Astrocyte (in vitro differentiated cells and primary cell): ENCODE data around the gene ARHGAP26. TPM values are rescaled to one million over a fixed set of nuclear protein-coding genes. Genes with fewer than 3 reads are reported as not detected.

Experiments used
- DNase-seq: peaks from one replicate; pipeline ENCODE4 v3.0.0-alpha.2; 2010; ENCODE audit warnings: low read depth
- FAIRE-seq: peaks from 2 replicates; lab custom pipeline; 2011; peaks lifted over from hg19 to GRCh38; lab: Jason Lieb, UNC
- H2AFZ ChIP-seq: 2 replicates; pipeline ENCODE4 v1.6.0; 2012; ENCODE audit warnings: low read depth, low read length, inconsistent platforms
- H3K27ac ChIP-seq: 2 replicates; pipeline ENCODE4 v1.5.1; 2011; ENCODE audit warnings: low read depth, low read length, inconsistent platforms
- H3K27me3 ChIP-seq: 2 replicates; pipeline ENCODE4 v1.6.0; 2011; ENCODE audit warnings: low read length, inconsistent platforms; ENCODE audit not compliant: insufficient read depth
- H3K36me3 ChIP-seq: 2 replicates; pipeline ENCODE4 v1.5.1; 2011; ENCODE audit warnings: low read length, inconsistent platforms; ENCODE audit not compliant: insufficient read depth
- H3K4me1 ChIP-seq: 2 replicates; pipeline ENCODE4 v1.5.1; 2011; ENCODE audit warnings: low read length, inconsistent platforms; ENCODE audit not compliant: insufficient read depth
- H3K4me2 ChIP-seq: 2 replicates; pipeline ENCODE4 v1.6.0; 2012; ENCODE audit warnings: low read length, inconsistent platforms
- H3K4me3 ChIP-seq: 2 replicates; pipeline ENCODE4 v1.5.1; 2011; ENCODE audit warnings: low read depth, mild to moderate bottlenecking, low read length, inconsistent platforms; ENCODE audit not compliant: insufficient read depth
- H3K79me2 ChIP-seq: 2 replicates; pipeline ENCODE4 v1.6.0; 2012; ENCODE audit warnings: mild to moderate bottlenecking, low read length, inconsistent platforms; ENCODE audit not compliant: insufficient read depth
- H3K9ac ChIP-seq: 2 replicates; pipeline ENCODE4 v1.6.0; 2012; ENCODE audit warnings: mild to moderate bottlenecking, low read length, inconsistent platforms
- H3K9me3 ChIP-seq: 2 replicates; pipeline ENCODE4 v1.5.1; 2012; ENCODE audit warnings: low read depth, mild to moderate bottlenecking, low read length, inconsistent platforms; ENCODE audit not compliant: insufficient read depth
- H4K20me1 ChIP-seq: 2 replicates; pipeline ENCODE4 v1.6.0; 2012; ENCODE audit warnings: low read length, inconsistent platforms; ENCODE audit not compliant: insufficient read depth
- H3K27ac Mint-ChIP-seq: one replicate; pipeline ENCODE4 v1.8.0; 2021; ENCODE audit warnings: mild to moderate bottlenecking, mixed read lengths; ENCODE audit not compliant: unreplicated experiment
- H3K27me3 Mint-ChIP-seq: one replicate; pipeline ENCODE4 v1.8.0; 2021; ENCODE audit warnings: low read depth, mixed read lengths; ENCODE audit not compliant: unreplicated experiment
- H3K36me3 Mint-ChIP-seq: one replicate; pipeline ENCODE4 v1.8.0; 2021; ENCODE audit warnings: low read depth, mixed read lengths; ENCODE audit not compliant: unreplicated experiment
- H3K4me1 Mint-ChIP-seq: one replicate; pipeline ENCODE4 v1.8.0; 2021; ENCODE audit warnings: low read depth, mixed read lengths; ENCODE audit not compliant: unreplicated experiment
- H3K4me3 Mint-ChIP-seq: one replicate; pipeline ENCODE4 v1.8.0; 2021; ENCODE audit warnings: mild to moderate bottlenecking, moderate library complexity, mixed read lengths; ENCODE audit not compliant: unreplicated experiment
- H3K9me3 Mint-ChIP-seq: one replicate; pipeline ENCODE4 v1.8.0; 2021; ENCODE audit warnings: mild to moderate bottlenecking, mixed read lengths; ENCODE audit not compliant: unreplicated experiment
- EZH2 ChIP-seq: IDR thresholded peaks from 2 replicates; pipeline ENCODE4 v1.6.1; 2012; ENCODE audit warnings: mild to moderate bottlenecking, low read length, inconsistent platforms; ENCODE audit not compliant: insufficient read depth
- total RNA-seq: library from RNA; stranded (reverse); gene quantifications from 2 replicates; pipeline ENCODE4 v1.2.1, GENCODE V29; 2021
- TF ChIP-seq, protein P1 (sequence below): IDR thresholded peaks from 2 replicates; pipeline ENCODE4 v1.5.1; 2011; ENCODE audit warnings: low read depth, mild to moderate bottlenecking, inconsistent platforms, low read length, moderate library complexity; ENCODE audit not compliant: insufficient read depth

Gene ARHGAP26
- total RNA-seq, 1 donor from 2014 or later: 5.6 TPM

DNA sequence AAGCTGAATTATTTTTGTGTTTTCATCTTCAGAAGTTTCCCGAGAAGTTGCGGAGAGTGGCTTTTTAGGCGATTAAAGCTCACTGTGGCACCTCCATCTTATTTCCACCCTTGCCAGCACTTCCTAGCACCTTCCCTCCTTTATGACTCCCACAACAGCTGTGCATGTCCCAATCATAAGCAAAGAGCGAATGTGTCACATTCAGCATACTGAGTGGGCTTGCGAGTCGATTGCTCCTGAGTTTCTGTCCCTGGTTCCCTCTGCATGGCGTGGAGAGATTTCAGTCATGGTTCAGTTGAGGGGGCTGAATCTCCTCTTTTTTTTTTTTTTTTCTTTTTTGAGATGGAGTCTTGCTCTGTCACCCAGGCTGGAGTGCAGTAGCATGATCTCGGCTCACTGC is 144.9 kb downstream of the ARHGAP26 start:
- no peaks in the 10 kb centered on the region for H3K9me3 ChIP-seq
- no peaks in the 10 kb centered on the region for H3K27me3 Mint-ChIP-seq
- H3K4me1 ChIP-seq: no peaks in the 10 kb centered on the region
- no peak overlapping the region for H3K27ac Mint-ChIP-seq
- no peaks in the 10 kb centered on the region for H3K36me3 ChIP-seq
- H3K4me3 Mint-ChIP-seq: no peak overlapping the region
- FAIRE-seq: no peak
- H3K4me1 Mint-ChIP-seq: peaks cover 6% of the 10 kb centered on the region
- H3K27ac ChIP-seq: no peak overlapping the region
- no peaks in the 10 kb centered on the region for H4K20me1 ChIP-seq
- H3K9me3 Mint-ChIP-seq: peaks cover 3% of the 10 kb centered on the region
- H3K9ac ChIP-seq: no peak overlapping the region
- no peak for TF ChIP-seq EZH2
- TF ChIP-seq, protein P1, sequence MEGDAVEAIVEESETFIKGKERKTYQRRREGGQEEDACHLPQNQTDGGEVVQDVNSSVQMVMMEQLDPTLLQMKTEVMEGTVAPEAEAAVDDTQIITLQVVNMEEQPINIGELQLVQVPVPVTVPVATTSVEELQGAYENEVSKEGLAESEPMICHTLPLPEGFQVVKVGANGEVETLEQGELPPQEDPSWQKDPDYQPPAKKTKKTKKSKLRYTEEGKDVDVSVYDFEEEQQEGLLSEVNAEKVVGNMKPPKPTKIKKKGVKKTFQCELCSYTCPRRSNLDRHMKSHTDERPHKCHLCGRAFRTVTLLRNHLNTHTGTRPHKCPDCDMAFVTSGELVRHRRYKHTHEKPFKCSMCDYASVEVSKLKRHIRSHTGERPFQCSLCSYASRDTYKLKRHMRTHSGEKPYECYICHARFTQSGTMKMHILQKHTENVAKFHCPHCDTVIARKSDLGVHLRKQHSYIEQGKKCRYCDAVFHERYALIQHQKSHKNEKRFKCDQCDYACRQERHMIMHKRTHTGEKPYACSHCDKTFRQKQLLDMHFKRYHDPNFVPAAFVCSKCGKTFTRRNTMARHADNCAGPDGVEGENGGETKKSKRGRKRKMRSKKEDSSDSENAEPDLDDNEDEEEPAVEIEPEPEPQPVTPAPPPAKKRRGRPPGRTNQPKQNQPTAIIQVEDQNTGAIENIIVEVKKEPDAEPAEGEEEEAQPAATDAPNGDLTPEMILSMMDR: no peak
- H3K79me2 ChIP-seq: no peaks in the 10 kb centered on the region
- H3K4me2 ChIP-seq: no peak overlapping the region
- H3K4me3 ChIP-seq: no peak overlapping the region
- DNase-seq: no peak
- no peaks in the 10 kb centered on the region for H3K27me3 ChIP-seq
- H3K36me3 Mint-ChIP-seq: peaks cover 6% of the 10 kb centered on the region
- H2AFZ ChIP-seq: no peak overlapping the region

DNA sequence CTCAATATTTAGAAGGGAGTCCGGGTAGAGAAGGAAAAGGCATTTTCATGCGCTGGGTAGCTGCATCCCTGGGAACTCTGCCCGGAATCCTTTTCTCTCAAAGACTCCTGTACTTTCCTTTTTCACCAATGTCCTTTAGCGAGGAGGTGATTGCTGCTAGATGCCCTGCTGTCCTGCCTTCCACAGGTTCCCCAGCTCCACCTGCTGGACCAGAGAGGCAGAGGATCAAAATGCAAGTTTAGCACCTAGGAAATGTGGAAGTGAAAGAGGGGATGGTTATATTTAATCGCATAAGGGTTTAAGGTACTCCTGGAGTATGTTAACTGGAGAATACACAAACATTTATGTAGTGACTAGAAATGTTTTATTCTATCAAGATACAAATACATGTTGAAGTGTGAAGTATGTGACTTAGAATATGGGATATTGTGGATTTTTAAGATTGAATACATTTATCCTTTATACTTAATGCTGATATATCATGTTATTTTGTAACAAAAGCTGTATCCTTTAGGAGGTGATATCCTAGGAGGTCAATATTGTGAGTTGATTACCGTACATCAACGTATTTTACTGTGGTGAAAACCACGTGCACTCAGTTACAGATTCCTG is 145.7 kb downstream of the ARHGAP26 start:
- Histone ChIP-seq H3K4me3 (no peak overlapping the region), H3K4me2 (peak overlapping the region; percentile 5), H4K20me1 (no peaks in the 10 kb centered on the region), H2AFZ (no peak overlapping the region), H3K4me1 (no peaks in the 10 kb centered on the region), H3K79me2 (no peaks in the 10 kb centered on the region), H3K36me3 (no peaks in the 10 kb centered on the region), H3K27ac (no peak overlapping the region), H3K9me3 (no peaks in the 10 kb centered on the region), H3K27me3 (no peaks in the 10 kb centered on the region), H3K9ac (no peak overlapping the region)
- TF ChIP-seq, protein P1: peak; percentile 59
- no peak for TF ChIP-seq EZH2
- H3K36me3 Mint-ChIP-seq: peaks cover 6% of the 10 kb centered on the region
- no peak overlapping the region for H3K4me3 Mint-ChIP-seq
- H3K27ac Mint-ChIP-seq: no peak overlapping the region
- peaks cover 3% of the 10 kb centered on the region for H3K9me3 Mint-ChIP-seq
- FAIRE-seq (no peak), DNase-seq (no peak)
- no peaks in the 10 kb centered on the region for H3K27me3 Mint-ChIP-seq
- peaks cover 6% of the 10 kb centered on the region for H3K4me1 Mint-ChIP-seq

DNA sequence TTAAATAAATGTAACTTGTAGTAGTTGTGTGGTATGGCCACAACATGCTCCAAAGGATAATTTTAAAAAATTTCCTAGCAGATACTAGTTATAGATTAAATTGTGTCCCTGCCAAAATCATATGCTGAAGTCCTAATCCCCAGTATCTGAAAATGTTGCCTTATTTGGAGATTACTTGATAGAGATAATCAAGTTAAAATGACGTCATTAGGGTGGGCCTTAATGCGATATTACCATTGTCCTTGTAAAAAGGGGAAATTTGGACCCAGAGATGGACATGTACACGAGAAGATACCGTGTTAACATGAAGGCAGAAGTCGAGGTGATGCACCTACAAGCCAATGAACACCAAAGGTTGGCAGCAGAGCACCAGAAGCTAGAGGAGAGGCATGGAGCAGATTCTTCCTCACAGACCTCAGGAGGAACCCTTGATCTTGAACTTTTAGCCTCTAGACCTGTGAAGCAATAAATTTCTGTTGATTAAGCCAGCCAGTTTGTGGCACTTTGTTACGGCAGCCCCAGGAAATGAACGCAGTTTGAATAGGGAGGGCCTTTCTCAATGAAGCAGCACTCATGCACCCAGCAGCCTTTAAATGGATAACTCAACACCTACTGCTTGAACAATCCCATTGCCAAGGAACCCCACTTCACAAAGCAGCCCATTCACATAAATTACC is 148.9 kb downstream of the ARHGAP26 start:
- no peaks in the 10 kb centered on the region for H3K36me3 ChIP-seq
- no peaks in the 10 kb centered on the region for H3K79me2 ChIP-seq
- Mint-ChIP-seq H3K4me3 (no peak overlapping the region), H3K27ac (no peak overlapping the region), H3K9me3 (no peaks in the 10 kb centered on the region), H3K36me3 (no peaks in the 10 kb centered on the region), H3K27me3 (no peaks in the 10 kb centered on the region), H3K4me1 (peaks cover 12% of the 10 kb centered on the region)
- H4K20me1 ChIP-seq: no peaks in the 10 kb centered on the region
- no peak for DNase-seq
- TF ChIP-seq EZH2: no peak
- TF ChIP-seq, protein P1: no peak
- no peak overlapping the region for H3K4me3 ChIP-seq
- no peak for FAIRE-seq
- peaks cover 5% of the 10 kb centered on the region for H3K4me1 ChIP-seq
- no peak overlapping the region for H2AFZ ChIP-seq
- no peaks in the 10 kb centered on the region for H3K9me3 ChIP-seq
- no peak overlapping the region for H3K9ac ChIP-seq
- no peaks in the 10 kb centered on the region for H3K27me3 ChIP-seq
- H3K27ac ChIP-seq: no peak overlapping the region
- H3K4me2 ChIP-seq: no peak overlapping the region
